HEK293T (cell line): ENCODE results near the gene SNRNP70.

Experiments used
- BHLHE40 ChIP-seq: fragments of 450-650 bp; IDR thresholded peaks from 2 replicates; pipeline ENCODE4 v1.6.1; 2016; ENCODE audit warnings: mild to moderate bottlenecking, moderate library complexity, borderline replicate concordance
- CTBP1 ChIP-seq: fragments of 450-650 bp; IDR thresholded peaks from 2 replicates; pipeline ENCODE4 v1.6.1; 2016; ENCODE audit warnings: borderline replicate concordance
- FOXK2 ChIP-seq: fragments of 450-650 bp; IDR thresholded peaks from 2 replicates; pipeline ENCODE4 v1.6.1; 2016; ENCODE audit warnings: mild to moderate bottlenecking
- FOXM1 ChIP-seq: fragments of 450-650 bp; IDR thresholded peaks from 2 replicates; pipeline ENCODE4 v1.6.1; 2017; ENCODE audit warnings: mild to moderate bottlenecking, borderline replicate concordance
- LEF1 ChIP-seq: fragments of 450-650 bp; IDR thresholded peaks from 2 replicates; pipeline ENCODE4 v1.6.1; 2017; ENCODE audit warnings: mild to moderate bottlenecking, borderline replicate concordance
- NFRKB ChIP-seq: fragments of 450-650 bp; IDR thresholded peaks from 2 replicates; pipeline ENCODE4 v1.6.1; 2016; ENCODE audit warnings: mild to moderate bottlenecking, moderate library complexity
- SP1 ChIP-seq: fragments of 450-650 bp; IDR thresholded peaks from 2 replicates; pipeline ENCODE4 v1.6.1; 2017
- SUZ12 ChIP-seq: fragments of 450-650 bp; IDR thresholded peaks from 2 replicates; pipeline ENCODE4 v1.6.1; 2016; ENCODE audit warnings: mild to moderate bottlenecking
- TARDBP ChIP-seq: fragments of 450-650 bp; IDR thresholded peaks from 2 replicates; pipeline ENCODE4 v1.6.1; 2016
- ZNF384 ChIP-seq: fragments of 450-650 bp; IDR thresholded peaks from 2 replicates; pipeline ENCODE4 v1.6.1; 2016

GRCh38 chr19:49042177-49042576 is 43.1 kb upstream of the SNRNP70 start:
- TF ChIP-seq TARDBP (no peak), BHLHE40 (no peak), ZNF384 (no peak), CTBP1 (no peak), FOXM1 (no peak), FOXK2 (no peak), LEF1 (no peak), NFRKB (no peak), SP1 (no peak), SUZ12 (no peak)
